Common myeloid progenitor, CD34-positive (primary cell): ENCODE data around the gene SPTSSB. TPM values are rescaled to one million over a fixed set of nuclear protein-coding genes. Genes with fewer than 3 reads are reported as not detected.

ENCODE experiments used
- CTCF ChIA-PET: fragments of 350-600 bp; sonication (Branson Sonifier 250); formaldehyde crosslinking; loops from one replicate; lab custom pipeline; 2021; ENCODE audit warnings: antibody characterized with exemption; lab: Charles Lee
- POLR2A ChIA-PET: fragments of 350-600 bp; sonication (Branson Sonifier 250); formaldehyde crosslinking; loops from one replicate; lab custom pipeline; 2021; ENCODE audit warnings: antibody characterized with exemption; lab: Charles Lee
- DNase-seq, 3 donors: peaks; one replicate each; pipeline versions ENCODE4 v3.0.0 to v3.0.0-alpha.2; 2013
- H3K27ac ChIP-seq, 2 experiments: 1 replicate in 1 of 2; 2 replicates in 1 of 2; pipeline ENCODE4 v1.7.0; 2013; ENCODE audit warnings: inconsistent platforms in 2 of 2, low read length in 2 of 2, mild to moderate bottlenecking in 2 of 2, low read depth in 1 of 2, moderate library complexity in 1 of 2; ENCODE audit not compliant: severe bottlenecking in 2 of 2, insufficient read depth in 1 of 2, poor library complexity in 1 of 2
- H3K27me3 ChIP-seq, 5 experiments: replicated peaks in 2 of 5; 1 replicate in 3 of 5; 2 replicates in 2 of 5; pipeline versions ENCODE4 v1.6.1 to v1.7.0; 2013; ENCODE audit warnings: low read length in 4 of 5, mild to moderate bottlenecking in 2 of 5, moderate library complexity in 2 of 5, inconsistent platforms in 1 of 5; ENCODE audit not compliant: insufficient read depth in 5 of 5, control insufficient read depth in 4 of 5
- H3K36me3 ChIP-seq, 4 experiments: 1 replicate in 2 of 4; 2 replicates in 2 of 4; pipeline versions ENCODE4 v1.6.1 to v1.7.0; 2013; ENCODE audit warnings: low read length in 3 of 4, control low read depth in 1 of 4, mild to moderate bottlenecking in 1 of 4; ENCODE audit not compliant: control insufficient read depth in 4 of 4, insufficient read depth in 4 of 4
- H3K4me1 ChIP-seq, 4 experiments: 1 replicate in 3 of 4; 2 replicates in 1 of 4; pipeline versions ENCODE4 v1.6.1 to v1.7.1; 2013; ENCODE audit warnings: low read length in 3 of 4, mild to moderate bottlenecking in 3 of 4, control low read depth in 1 of 4, inconsistent platforms in 1 of 4, moderate library complexity in 1 of 4; ENCODE audit not compliant: control insufficient read depth in 4 of 4, insufficient read depth in 4 of 4; ENCODE audit errors: control extremely low read depth in 1 of 4
- H3K4me3 ChIP-seq, 7 experiments: 1 replicate in 4 of 7; 2 replicates in 3 of 7; pipeline versions ENCODE4 v1.5.1 to v1.7.0; 2013; ENCODE audit warnings: mild to moderate bottlenecking in 7 of 7, low read length in 6 of 7, moderate library complexity in 6 of 7, inconsistent platforms in 2 of 7, low read depth in 2 of 7, control low read depth in 1 of 7; ENCODE audit not compliant: insufficient read depth in 4 of 7, control insufficient read depth in 1 of 7; ENCODE audit errors: extremely low read depth in 1 of 7
- H3K9me3 ChIP-seq, 5 experiments: 1 replicate in 4 of 5; 2 replicates in 1 of 5; pipeline versions ENCODE4 v1.6.1 to v1.7.1; 2013; ENCODE audit warnings: low read length in 4 of 5, mild to moderate bottlenecking in 2 of 5, inconsistent platforms in 1 of 5, low read depth in 1 of 5, moderate library complexity in 1 of 5; ENCODE audit not compliant: control insufficient read depth in 4 of 5, insufficient read depth in 2 of 5; ENCODE audit errors: control extremely low read depth in 1 of 5
- WGBS: methylation state at CpG from one replicate; pipeline ENCODE4 v1.1.5; 2013; ENCODE audit not compliant: insufficient coverage; 5-methylcytosine and 5-hydroxymethylcytosine counted together
- polyA plus RNA-seq: library from polyadenylated mRNA; unstranded; fragments of 120-200 nt; gene quantifications from one replicate; pipeline ENCODE4 v1.2.1, GENCODE V29; 2013

The SPTSSB gene
- 0.16 TPM for polyA plus RNA-seq

DNA sequence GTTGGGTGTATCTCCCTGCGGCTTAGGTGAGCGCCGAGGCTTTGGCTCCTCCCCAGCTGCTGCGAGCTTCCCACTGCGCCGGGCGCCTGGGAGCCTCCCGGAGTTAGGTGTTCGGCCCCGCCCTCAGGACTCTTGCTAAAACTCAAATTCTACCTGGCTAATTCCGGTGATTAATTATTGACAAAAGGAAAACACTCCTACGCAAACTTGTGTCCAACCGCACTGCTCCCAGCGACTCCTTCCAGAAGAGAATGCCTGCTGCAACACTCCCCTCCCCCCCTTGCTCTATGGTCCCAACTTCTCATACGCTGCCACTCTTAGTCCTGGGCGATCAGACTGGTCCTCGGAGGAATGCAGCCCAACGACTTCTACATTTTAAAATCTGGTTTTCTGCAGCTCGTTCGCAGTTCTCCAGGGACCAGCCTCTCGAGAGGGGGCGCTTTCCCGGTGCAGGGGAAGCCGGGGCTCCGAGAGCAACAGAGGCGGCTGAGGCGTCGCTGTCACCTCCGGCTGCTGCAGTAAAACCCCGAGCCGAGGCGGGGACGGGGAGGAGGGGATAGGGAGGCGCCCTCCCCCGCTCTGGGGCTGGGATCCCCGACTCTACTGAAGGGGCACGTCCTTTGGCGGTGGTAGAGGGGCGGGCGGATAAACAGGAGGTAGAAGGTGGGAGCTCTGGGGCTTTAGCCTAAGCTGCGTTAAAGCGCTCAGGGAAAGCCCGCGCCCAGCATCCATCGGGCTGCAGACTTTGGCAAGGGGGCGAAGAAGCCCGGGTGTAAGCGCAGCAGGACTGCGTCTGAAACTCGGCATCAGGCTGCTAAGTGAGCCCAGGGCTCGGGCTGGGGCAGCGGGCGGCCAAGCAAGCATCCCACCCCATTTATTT, at the start of gene SPTSSB:
TSS of gene SPTSSB (minus strand) at position 77 of the 880 bp plus-strand sequence. CDS start 25,194 bp downstream, outside the sequence.
- Histone ChIP-seq H3K27me3 (peaks cover 11 to 61% (median 30%) of the 10 kb centered on the region in 5 experiments), H3K27ac (no peak within 1 kb of the TSS), H3K36me3 (no peaks in the 10 kb centered on the region), H3K4me3 (peak within 1 kb of the TSS; percentile 32 to 70 (median 63)), H3K9me3 (no peaks in the 10 kb centered on the region), H3K4me1 (peaks cover 0 to 21% (median 18%) of the 10 kb centered on the region in 4 experiments)
- POLR2A ChIA-PET = no interaction called here
- DNase-seq = peak; percentile 31 to 65 (median 55)
- CTCF ChIA-PET = interaction anchor here (0.9 to 1.5 kb wide), 4 partner anchors 12 to 56 kb away, joined by 3 read pairs; no protein-coding TSS in a partner anchor
- 1% methylated on average over 46 of the region's 53 CpGs for WGBS

- Histone ChIP-seq H3K27me3 (no peaks in the 10 kb centered on the region), H3K27ac (no peak overlapping the region), H3K9me3 (no peaks in the 10 kb centered on the region), H3K4me1 (no peaks in the 10 kb centered on the region), H3K4me3 (no peak overlapping the region), H3K36me3 (no peaks in the 10 kb centered on the region)
- WGBS = 96% methylated on average over 8 of the region's 8 CpGs
- POLR2A ChIA-PET = no interaction called here
- CTCF ChIA-PET = interaction anchor here (3.9 kb wide), 1 partner anchor 12 kb away, joined by 15 read pairs; no protein-coding TSS in a partner anchor
- no peak for DNase-seq
These were observed 49.4 kb upstream of the SPTSSB start for GRCh38 chr3:161420746-161421145.

DNA sequence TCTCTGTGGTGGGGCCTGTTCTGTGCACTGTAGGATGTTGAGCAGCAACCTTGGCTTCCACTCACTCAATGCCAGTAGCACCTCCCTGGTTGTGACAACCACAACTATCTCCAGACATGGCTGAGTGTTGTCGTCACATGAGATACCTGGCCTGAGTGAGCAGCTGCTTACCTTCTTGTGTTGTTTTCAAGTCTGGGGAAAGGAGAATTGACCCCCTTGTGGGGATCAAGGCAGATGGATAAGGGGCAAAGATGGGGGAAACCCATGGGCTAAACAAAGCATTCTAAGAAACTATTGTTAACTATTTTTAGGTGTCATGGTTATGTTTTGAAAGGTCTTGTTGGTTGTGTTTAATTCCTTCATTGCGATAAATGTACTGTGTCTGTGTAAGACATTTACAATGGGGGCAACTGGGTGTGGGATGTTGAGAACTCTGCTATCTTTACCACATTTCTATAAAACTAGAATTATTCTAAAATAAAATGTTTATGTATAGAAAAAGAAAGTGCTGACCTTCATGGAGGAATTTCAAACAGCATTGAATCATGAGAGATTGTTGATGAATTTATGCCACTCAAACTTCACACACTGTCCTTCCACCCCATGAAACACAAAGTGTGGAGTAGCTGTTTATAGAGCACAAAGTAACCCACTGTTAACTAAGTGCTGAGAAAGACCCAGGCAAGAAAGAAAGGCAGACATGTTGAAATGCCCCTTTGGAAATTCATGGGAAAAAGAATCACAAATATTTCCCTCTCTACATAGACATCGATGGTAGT, 48.4 kb upstream of the SPTSSB start:
- H3K36me3 ChIP-seq = no peaks in the 10 kb centered on the region
- H3K4me1 ChIP-seq = no peaks in the 10 kb centered on the region
- H3K4me3 ChIP-seq = no peak overlapping the region
- no peaks in the 10 kb centered on the region for H3K27me3 ChIP-seq
- ChIA-PET POLR2A (interaction anchor here (0.5 kb wide), 1 partner anchor 111 kb away, joined by 3 read pairs; no protein-coding TSS in a partner anchor), CTCF (interaction anchor here (1.3 to 3.9 kb wide), 2 partner anchors 11 to 143 kb away, joined by 4 to 15 read pairs; no protein-coding TSS in a partner anchor)
- H3K9me3 ChIP-seq = no peaks in the 10 kb centered on the region
- 88% methylated on average over 1 of the region's 3 CpGs for WGBS
- no peak for DNase-seq
- no peak overlapping the region for H3K27ac ChIP-seq

- Histone ChIP-seq H3K4me3 (no peak overlapping the region), H3K27me3 (no peaks in the 10 kb centered on the region), H3K36me3 (no peaks in the 10 kb centered on the region), H3K9me3 (no peaks in the 10 kb centered on the region), H3K27ac (no peak overlapping the region), H3K4me1 (no peaks in the 10 kb centered on the region)
- DNase-seq = no peak
- ChIA-PET POLR2A (no interaction called here), CTCF (interaction anchor here (1.5 kb wide), 1 partner anchor 11 kb away, joined by 3 read pairs; no protein-coding TSS in a partner anchor)
- no CpG with 5 or more reads among the region's 1 CpG for WGBS
These were observed 44.4 kb upstream of the SPTSSB start for GRCh38 chr3:161415506-161416231.

GRCh38 chr3:161414907-161415306, 43.6 kb upstream of the SPTSSB start:
- WGBS = no CpG with 5 or more reads among the region's 1 CpG
- ChIA-PET POLR2A (no interaction called here), CTCF (interaction anchor here (1.5 kb wide), 1 partner anchor 11 kb away, joined by 3 read pairs; no protein-coding TSS in a partner anchor)
- no peaks in the 10 kb centered on the region for H3K27me3 ChIP-seq
- H3K4me1 ChIP-seq = no peaks in the 10 kb centered on the region
- no peak overlapping the region for H3K4me3 ChIP-seq
- no peak for DNase-seq
- no peak overlapping the region for H3K27ac ChIP-seq
- H3K9me3 ChIP-seq = no peaks in the 10 kb centered on the region
- H3K36me3 ChIP-seq = no peaks in the 10 kb centered on the region

DNA sequence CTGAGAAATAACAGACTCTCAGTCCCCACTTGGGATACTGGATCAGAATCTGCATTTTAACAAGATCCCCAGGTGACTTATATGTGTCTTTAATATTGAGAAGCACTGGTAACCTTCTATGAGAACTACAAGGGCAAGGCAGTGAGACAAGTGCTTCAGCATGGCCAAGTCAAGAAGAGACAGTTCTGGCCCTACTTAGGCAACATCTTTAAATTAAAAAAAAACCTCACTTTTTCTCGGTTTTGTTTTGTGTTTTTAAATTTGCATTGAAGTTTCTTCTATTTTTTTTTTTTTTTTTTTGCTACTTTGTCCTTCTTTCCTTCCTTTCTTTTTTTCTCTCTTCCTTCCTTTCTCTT, 42.5 kb upstream of the SPTSSB start:
- H3K4me3 ChIP-seq = no peak overlapping the region
- no peaks in the 10 kb centered on the region for H3K27me3 ChIP-seq
- no peaks in the 10 kb centered on the region for H3K9me3 ChIP-seq
- no peaks in the 10 kb centered on the region for H3K36me3 ChIP-seq
- CTCF ChIA-PET = no interaction called here
- no peaks in the 10 kb centered on the region for H3K4me1 ChIP-seq
- POLR2A ChIA-PET = no interaction called here
- no CpG with 5 or more reads among the region's 1 CpG for WGBS
- no peak overlapping the region for H3K27ac ChIP-seq
- no peak for DNase-seq
